Muscle layer of colon (tissue), 2 donors: ENCODE measurements around the gene PIRT.
"Not testable (repeated sequence)": the region's sequence is repeated elsewhere in the genome, so short reads cannot be mapped to it uniquely, and the experiment has no call there.

ENCODE experiments used
- H3K27ac ChIP-seq: one replicate; pipeline ENCODE4 v1.7.0; 2013; ENCODE audit warnings: low read depth, mild to moderate bottlenecking, low read length, moderate library complexity
- H3K27me3 ChIP-seq, 2 donors: one replicate each; pipeline ENCODE4 v1.7.0; 2013; ENCODE audit warnings: low read length in 2 of 2, mild to moderate bottlenecking in 2 of 2; ENCODE audit not compliant: insufficient read depth in 2 of 2, control insufficient read depth in 1 of 2
- H3K36me3 ChIP-seq: one replicate; pipeline ENCODE4 v1.7.0; 2013; ENCODE audit warnings: mild to moderate bottlenecking, low read length; ENCODE audit not compliant: insufficient read depth
- H3K4me1 ChIP-seq: one replicate; pipeline ENCODE4 v1.7.0; 2013; ENCODE audit warnings: mild to moderate bottlenecking, low read length; ENCODE audit not compliant: insufficient read depth
- H3K4me3 ChIP-seq, 2 donors: one replicate each; pipeline ENCODE4 v1.7.0; 2013; ENCODE audit warnings: low read length in 2 of 2, low read depth in 1 of 2, mild to moderate bottlenecking in 1 of 2, moderate library complexity in 1 of 2
- H3K9ac ChIP-seq: one replicate; pipeline ENCODE4 v1.7.0; 2013; ENCODE audit warnings: low read length
- H3K9me3 ChIP-seq: one replicate; pipeline ENCODE4 v1.7.0; 2013; ENCODE audit warnings: mild to moderate bottlenecking, low read length
- donor health status: abdominal sarcoma.
- donor health status: Adenocarcinoma of cecum.

PIRT gene

DNA sequence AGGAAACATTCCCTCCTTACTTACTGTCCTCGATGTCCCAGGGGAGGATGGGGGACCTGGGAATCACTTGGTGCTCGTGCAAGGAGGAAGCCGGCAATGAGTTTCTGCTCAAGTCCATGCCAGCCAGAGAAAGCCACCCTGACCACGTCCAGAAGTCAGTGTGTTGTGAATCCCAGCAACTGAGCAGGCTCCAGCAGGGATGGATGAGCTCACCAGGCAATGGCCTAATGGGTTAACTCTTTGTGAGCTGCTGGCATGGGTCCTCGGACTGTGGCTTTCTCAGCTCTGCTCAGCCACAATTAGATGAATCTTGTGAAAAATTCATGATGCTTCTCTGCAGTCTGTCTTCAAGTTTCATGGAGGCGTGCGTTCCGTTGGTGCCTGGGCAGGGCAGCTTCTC is at the start of gene PIRT:
TSS of gene PIRT (minus strand) at position 167 of the 400 bp plus-strand sequence. CDS start 12,442 bp downstream, outside the sequence.
- Histone ChIP-seq H3K9ac (no peak within 1 kb of the TSS), H3K4me1 (no peaks in the 10 kb centered on the region), H3K4me3 (no peak within 1 kb of the TSS), H3K27ac (no peak within 1 kb of the TSS), H3K36me3 (no peaks in the 10 kb centered on the region), H3K9me3 (no peaks in the 10 kb centered on the region), H3K27me3 (no peaks in the 10 kb centered on the region)

DNA sequence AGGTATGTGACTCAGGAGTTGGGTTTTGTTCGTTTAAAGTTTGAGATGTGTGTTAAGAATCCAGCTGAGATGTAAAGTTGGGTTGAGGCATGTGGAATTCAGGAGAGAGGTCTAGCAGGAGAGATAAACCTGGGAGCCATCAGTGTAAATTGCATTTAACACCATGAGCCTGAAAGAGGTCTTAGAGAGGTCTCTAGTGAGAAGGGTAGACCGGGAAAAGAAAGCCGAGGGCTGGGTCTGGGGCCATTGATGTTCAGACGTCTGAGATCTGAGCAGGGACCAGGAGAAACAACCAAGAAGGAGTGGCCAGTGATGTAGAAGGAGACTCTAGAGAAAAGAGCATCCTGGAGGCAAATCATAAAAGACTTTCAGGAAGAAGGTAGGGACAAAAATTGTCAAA is 44.1 kb upstream of the PIRT start:
- no peak overlapping the region for H3K4me3 ChIP-seq
- H3K27ac ChIP-seq: no peak overlapping the region
- no peaks in the 10 kb centered on the region for H3K9me3 ChIP-seq
- H3K4me1 ChIP-seq: no peaks in the 10 kb centered on the region
- H3K27me3 ChIP-seq: no peaks in the 10 kb centered on the region
- H3K9ac ChIP-seq: no peak overlapping the region
- H3K36me3 ChIP-seq: no peaks in the 10 kb centered on the region

DNA sequence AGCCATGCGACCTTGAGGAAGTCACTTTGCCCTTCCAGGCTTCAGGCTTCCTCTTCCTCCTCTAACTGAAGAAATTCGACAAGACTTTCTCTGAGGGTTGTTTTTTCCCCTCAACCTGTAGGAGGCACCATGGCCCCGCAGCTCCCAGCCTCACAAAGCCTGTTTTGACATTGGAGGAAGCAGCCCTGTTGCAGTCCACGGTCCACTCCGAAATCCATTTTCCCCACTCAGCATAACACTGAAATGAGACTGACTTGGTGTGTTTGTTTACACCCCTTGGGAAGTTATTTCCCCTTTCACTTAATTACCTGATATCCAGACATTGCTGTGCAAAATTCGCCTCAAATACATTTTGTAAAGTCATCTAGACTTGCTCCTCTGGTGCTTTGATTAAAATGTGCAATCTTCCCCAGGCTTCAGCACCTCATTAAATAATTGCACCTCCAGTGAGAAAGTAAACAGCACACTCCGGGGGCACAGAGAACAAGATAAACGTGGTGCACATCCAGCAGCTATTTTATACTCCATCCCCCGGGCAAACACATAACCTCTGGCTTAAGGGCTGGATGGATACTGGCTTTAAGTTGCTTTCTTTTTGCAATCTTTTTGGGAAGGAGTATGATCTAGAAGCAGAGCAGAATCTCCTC is 41.4 kb upstream of the PIRT start:
- no peaks in the 10 kb centered on the region for H3K4me1 ChIP-seq
- H3K36me3 ChIP-seq: no peaks in the 10 kb centered on the region
- no peak overlapping the region for H3K4me3 ChIP-seq
- H3K9me3 ChIP-seq: no peaks in the 10 kb centered on the region
- H3K27me3 ChIP-seq: no peaks in the 10 kb centered on the region
- H3K27ac ChIP-seq: no peak overlapping the region
- no peak overlapping the region for H3K9ac ChIP-seq

DNA sequence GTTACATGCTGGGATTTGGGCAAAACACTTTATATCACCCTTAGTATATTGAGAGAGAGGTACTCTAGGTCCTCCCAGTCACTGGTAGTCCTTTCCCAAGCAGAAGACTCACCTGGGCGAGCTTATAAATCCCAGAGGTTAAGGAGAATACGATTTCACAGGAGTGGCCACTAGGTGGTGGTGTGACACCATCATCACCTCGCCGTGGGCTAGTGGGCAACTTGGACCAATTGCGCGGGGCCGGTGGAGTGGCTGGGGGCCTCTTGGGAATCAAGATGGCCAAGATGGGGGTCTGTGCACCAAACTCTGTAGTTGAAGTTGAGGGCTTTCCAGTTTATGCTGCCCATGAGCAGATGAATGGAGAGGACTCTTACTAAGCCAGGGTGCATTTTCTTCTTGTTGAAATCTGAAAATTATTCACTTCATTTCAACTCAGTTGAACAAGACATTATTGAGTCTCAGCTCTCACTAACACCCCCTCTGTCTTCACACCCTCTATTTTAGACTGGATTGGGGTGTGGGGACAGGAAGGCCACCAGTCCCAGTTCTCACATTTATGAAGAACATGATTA is 38.2 kb upstream of the PIRT start:
- Histone ChIP-seq H3K9me3 (no peaks in the 10 kb centered on the region), H3K27ac (no peak overlapping the region), H3K36me3 (no peaks in the 10 kb centered on the region), H3K9ac (no peak overlapping the region), H3K4me3 (no peak overlapping the region), H3K4me1 (no peaks in the 10 kb centered on the region), H3K27me3 (no peaks in the 10 kb centered on the region)

DNA sequence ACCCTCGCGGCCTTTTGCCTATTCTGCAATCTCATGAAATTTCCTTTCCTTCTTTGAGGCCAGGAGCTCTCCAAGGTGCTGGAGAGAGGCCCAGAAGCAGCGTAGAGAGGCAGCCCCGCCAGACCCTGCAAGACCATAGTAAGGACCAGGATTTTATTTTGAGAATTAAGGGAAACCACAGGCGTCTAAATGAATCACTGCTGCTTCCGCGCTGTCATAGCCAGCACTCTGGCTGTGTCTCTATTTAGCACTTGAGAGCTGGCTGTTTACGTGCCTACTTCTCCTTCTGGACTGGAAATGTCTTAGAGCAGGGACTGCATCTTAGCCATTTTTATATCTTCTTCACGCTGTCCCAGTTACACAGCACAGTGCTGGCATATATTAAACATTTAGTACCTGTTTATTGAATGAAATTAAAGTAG is 37.6 kb upstream of the PIRT start:
- no peak overlapping the region for H3K9ac ChIP-seq
- no peaks in the 10 kb centered on the region for H3K4me1 ChIP-seq
- no peak overlapping the region for H3K4me3 ChIP-seq
- no peaks in the 10 kb centered on the region for H3K9me3 ChIP-seq
- no peak overlapping the region for H3K27ac ChIP-seq
- H3K36me3 ChIP-seq: no peaks in the 10 kb centered on the region
- H3K27me3 ChIP-seq: no peaks in the 10 kb centered on the region

DNA sequence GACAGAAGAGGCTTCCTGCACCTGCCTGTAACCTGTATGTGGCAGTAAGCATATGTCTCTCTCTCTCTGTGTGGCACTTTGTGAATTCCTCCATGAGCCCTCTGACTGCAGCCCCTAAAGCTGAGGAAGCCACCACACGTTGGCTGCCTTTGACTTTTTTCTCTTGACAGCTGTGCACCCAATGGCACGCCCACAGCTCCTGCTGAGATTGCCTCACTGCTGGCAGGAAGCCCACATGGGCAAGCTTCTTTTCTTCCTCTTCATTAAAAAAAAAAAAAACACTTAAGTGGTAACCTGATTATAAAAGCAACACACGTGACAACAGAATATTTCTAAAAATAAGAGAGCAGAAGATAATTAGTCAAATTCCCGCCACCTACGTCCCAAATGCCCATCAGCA is 34.0 kb upstream of the PIRT start:
- Histone ChIP-seq H3K36me3 (no peaks in the 10 kb centered on the region), H3K27ac (no peak overlapping the region), H3K4me1 (no peaks in the 10 kb centered on the region), H3K4me3 (no peak overlapping the region), H3K9ac (no peak overlapping the region), H3K27me3 (no peaks in the 10 kb centered on the region), H3K9me3 (no peaks in the 10 kb centered on the region)

DNA sequence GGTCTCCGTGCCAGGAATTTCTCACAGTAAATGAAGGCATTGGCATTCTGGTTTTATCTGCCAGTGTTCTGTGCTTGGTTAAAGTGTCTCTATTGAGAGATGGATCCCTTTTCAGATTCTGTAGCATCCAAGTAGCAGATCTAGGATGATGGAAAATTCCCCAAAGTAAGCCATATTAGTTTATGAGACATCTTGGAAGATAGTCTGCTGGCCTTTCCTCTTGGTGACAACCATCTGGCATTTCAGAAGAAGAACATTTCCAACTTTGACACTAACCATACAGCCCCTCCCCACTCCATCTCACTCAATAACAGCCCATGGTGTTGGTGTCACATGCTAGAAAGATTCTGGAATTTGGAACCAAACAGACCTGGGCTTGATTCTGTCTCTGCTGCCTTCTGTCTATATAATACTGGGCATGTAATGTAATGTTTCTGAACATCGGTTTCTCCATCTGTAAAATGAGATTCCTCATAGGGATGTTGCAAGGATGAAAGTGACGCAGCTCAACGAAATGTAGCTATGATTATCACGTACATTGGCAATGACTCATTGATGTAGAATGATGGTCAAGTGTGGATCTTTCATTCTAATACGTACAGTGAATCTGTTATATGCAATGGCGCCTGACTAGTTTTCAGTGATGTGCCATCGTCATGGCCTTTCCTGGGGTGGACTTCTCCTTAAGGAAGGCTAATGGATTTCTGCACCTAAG is 32.6 kb upstream of the PIRT start:
- H3K9me3 ChIP-seq: no peaks in the 10 kb centered on the region
- no peak overlapping the region for H3K27ac ChIP-seq
- no peak overlapping the region for H3K9ac ChIP-seq
- no peak overlapping the region for H3K4me3 ChIP-seq
- H3K36me3 ChIP-seq: no peaks in the 10 kb centered on the region
- no peaks in the 10 kb centered on the region for H3K27me3 ChIP-seq
- no peaks in the 10 kb centered on the region for H3K4me1 ChIP-seq

DNA sequence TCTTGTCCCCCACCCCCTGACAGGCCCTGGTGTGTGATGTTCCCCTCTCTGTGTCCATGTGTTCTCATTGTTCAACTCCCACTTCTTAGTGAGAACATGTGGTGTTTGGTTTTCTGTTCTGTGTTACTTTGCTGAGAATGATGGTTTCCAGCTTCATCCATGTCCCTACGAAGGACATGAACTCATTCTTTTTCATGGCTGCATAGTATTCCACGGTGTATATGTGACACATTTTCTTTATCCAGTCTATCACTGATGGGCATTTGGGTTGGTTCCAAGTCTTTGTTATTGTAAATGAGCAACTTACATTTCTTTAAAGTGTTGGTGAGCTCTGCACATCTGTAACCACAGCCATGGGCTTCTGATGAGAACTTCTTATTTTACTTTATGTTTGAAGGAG is 30.9 kb upstream of the PIRT start:
- not testable (repeated sequence) for H3K9ac ChIP-seq, H3K36me3 ChIP-seq, H3K4me1 ChIP-seq, H3K27ac ChIP-seq, H3K9me3 ChIP-seq, H3K4me3 ChIP-seq, H3K27me3 ChIP-seq

DNA sequence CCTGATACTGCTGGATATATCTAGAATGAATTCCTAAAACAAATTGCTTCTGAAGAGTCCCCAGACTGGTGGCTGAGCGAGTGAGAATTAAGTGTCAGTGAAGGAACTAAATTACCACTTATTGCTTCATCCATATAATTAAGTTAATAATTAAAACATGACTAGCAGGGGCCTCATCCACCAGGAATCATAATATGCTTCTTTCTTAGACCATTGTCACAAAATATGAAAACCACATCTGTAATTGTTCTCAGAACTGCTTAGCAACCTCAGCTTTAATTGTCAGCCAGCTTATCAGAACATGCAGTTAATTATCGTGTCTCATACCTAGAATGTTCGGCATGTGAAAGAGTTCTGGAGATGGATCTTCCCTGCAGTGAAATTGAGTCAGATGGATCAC is 21.2 kb upstream of the PIRT start:
- Histone ChIP-seq H3K4me3 (no peak overlapping the region), H3K27ac (no peak overlapping the region), H3K27me3 (no peaks in the 10 kb centered on the region), H3K36me3 (no peaks in the 10 kb centered on the region), H3K9ac (no peak overlapping the region), H3K9me3 (no peaks in the 10 kb centered on the region), H3K4me1 (no peaks in the 10 kb centered on the region)

DNA sequence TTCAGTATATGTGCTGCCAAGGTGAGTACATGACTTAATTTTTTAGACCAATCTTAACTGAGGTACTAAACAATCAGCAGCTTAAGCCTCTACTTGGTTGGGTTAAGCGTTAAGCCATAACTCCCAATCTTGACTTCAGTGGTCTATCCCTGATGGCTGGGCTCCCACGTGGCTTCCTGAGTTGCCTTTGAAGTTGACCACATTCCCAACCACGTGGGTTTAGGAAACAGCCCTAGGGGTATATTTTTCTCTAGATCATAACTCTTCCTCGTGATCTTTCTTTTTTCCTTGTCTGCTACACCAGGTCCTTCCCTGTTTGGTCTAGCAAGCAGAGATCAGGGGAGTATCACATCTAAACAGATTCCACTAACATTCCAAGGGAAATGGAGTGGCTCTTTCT is 20.1 kb upstream of the PIRT start:
- no peaks in the 10 kb centered on the region for H3K9me3 ChIP-seq
- no peaks in the 10 kb centered on the region for H3K36me3 ChIP-seq
- H3K27me3 ChIP-seq: no peaks in the 10 kb centered on the region
- H3K4me3 ChIP-seq: no peak overlapping the region
- no peaks in the 10 kb centered on the region for H3K4me1 ChIP-seq
- H3K27ac ChIP-seq: no peak overlapping the region
- H3K9ac ChIP-seq: no peak overlapping the region

DNA sequence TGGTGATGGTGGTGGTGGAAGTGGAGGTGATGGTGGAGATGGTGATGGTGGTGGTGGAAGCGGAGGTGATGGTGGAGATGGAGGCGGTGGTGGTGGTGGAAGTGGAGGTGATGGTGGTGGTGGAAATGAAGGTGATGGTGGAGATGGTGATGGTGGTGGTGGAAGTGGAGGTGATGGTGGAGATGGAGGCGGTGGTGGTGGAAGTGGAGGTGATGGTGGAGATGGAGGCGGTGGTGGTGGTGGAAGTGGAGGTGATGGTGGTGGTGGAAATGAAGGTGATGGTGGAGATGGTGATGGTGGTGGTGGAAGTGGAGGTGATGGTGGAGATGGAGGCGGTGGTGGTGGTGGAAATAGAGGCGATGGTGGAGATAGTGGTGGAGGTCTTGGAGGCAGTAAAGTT is 8.7 kb upstream of the PIRT start:
- H3K36me3 ChIP-seq, H3K9me3 ChIP-seq, H3K27ac ChIP-seq, H3K27me3 ChIP-seq, H3K4me1 ChIP-seq, H3K4me3 ChIP-seq, H3K9ac ChIP-seq: not testable (repeated sequence)

DNA sequence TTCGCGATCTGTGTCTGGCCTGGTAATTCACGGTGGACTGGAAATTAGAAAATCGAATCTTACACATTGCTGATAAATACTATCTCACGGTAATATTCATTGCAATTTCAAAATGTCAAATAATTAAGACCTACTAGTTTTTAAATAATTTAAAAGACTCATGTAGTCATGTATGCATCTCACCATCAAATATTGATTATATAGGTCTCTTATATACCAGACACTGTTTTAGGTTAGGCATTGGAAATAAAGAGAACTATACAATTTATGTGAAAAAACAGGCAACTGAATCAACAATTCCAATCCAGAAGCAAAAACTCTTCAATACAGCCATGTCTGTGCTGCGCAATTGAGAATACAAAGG is 7.5 kb upstream of the PIRT start:
- H3K9ac ChIP-seq: no peak overlapping the region
- no peaks in the 10 kb centered on the region for H3K9me3 ChIP-seq
- H3K36me3 ChIP-seq: no peaks in the 10 kb centered on the region
- H3K27me3 ChIP-seq: no peaks in the 10 kb centered on the region
- H3K4me1 ChIP-seq: no peaks in the 10 kb centered on the region
- no peak overlapping the region for H3K27ac ChIP-seq
- peak overlapping the region in 1 of 2 donors; percentile 67 for H3K4me3 ChIP-seq
